ENCODE results near the gene METTL25B.

Gene METTL25B

GRCh38 chr1:156773607-156774006 lies 45.3 kb downstream of the METTL25B start:
- DNase-seq: no peak

- DNase-seq: no peak
Measured at GRCh38 chr1:156775799-156776198, 47.5 kb downstream of the METTL25B start.

GRCh38 chr1:156776942-156777341 lies 48.7 kb downstream of the METTL25B start:
- no peak for DNase-seq

GRCh38 chr1:156777573-156777972 lies 49.3 kb downstream of the METTL25B start:
- no peak for DNase-seq

- no peak for DNase-seq
Measured at GRCh38 chr1:156781585-156782186, 53.4 kb downstream of the METTL25B start.

- no peak for DNase-seq
Measured at GRCh38 chr1:156785458-156785857, 57.2 kb downstream of the METTL25B start.
